IMR-90 (cell line): ENCODE data around the gene MAP4.

Source experiments
- CTCF ChIP-seq: conservative IDR thresholded peaks from 2 replicates; pipeline ENCODE4 v1.5.1; 2012; ENCODE audit warnings: mild to moderate bottlenecking, low read depth, low read length, improper control_type of control experiment
- FOS ChIP-seq: fragments of 150-350 bp; IDR thresholded peaks from 2 replicates; pipeline ENCODE4 v1.6.1; 2016; ENCODE audit warnings: low read depth, low read length
- NFE2L2 ChIP-seq: fragments of 150-350 bp; IDR thresholded peaks from 2 replicates; pipeline ENCODE4 v1.6.1; 2016; ENCODE audit warnings: low read depth, mild to moderate bottlenecking, low read length
- POLR2A ChIP-seq: IDR thresholded peaks from 2 replicates; pipeline ENCODE4 v1.6.1; 2012; ENCODE audit warnings: mild to moderate bottlenecking, low read depth, low read length
- RAD21 ChIP-seq: IDR thresholded peaks from 2 replicates; pipeline ENCODE4 v1.6.1; 2012; ENCODE audit warnings: low read length, improper control_type of control experiment
- USF2 ChIP-seq: fragments of 150-350 bp; IDR thresholded peaks from 2 replicates; pipeline ENCODE4 v1.6.1; 2017; ENCODE audit warnings: mild to moderate bottlenecking, antibody characterized with exemption, low read length, low read depth

GRCh38 chr3:47994180-47994579, 22.0 kb downstream of the MAP4 start:
- TF ChIP-seq NFE2L2 (no peak), CTCF (no peak), RAD21 (no peak), POLR2A (no peak), FOS (no peak), USF2 (no peak)
